ENCODE data around the gene RECK.
"Not testable (repeated sequence)": the region's sequence is repeated elsewhere in the genome, so short reads cannot be mapped to it uniquely, and the experiment has no call there.

RECK gene

DNA sequence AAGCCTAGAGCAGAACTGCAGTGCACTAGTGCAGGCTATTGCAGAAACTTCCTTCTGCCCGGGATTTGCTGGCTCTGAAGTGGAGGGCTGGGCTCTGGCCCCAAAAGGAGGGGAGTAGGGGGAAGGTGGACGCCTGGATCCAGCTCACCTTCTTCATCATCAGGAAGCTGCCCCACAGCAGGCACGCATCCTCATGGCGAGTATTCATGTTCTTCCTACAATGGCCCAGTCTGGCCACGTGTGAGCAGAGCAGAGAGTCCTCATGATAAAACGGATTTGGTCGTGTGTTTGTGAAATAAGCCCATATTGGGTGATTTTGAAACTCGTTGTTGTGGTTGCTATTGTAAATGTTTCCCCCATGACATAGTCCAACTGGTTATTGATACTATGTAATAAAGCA, 91.6 kb downstream of the RECK start:
- Mint-ChIP-seq H3K4me3 (no peak overlapping the region), H3K9me3 (no peaks in the 10 kb centered on the region), H3K4me1 (ENCODE audit: low read depth) (peaks cover 14% of the 10 kb centered on the region), H3K36me3 (ENCODE audit: low read depth) (no peaks in the 10 kb centered on the region), H3K27ac (no peak overlapping the region), H3K27me3 (no peaks in the 10 kb centered on the region)

GRCh38 chr9:36129139-36129538, 92.4 kb downstream of the RECK start:
- no peaks in the 10 kb centered on the region for H3K36me3 Mint-ChIP-seq (ENCODE audit: low read depth)
- no peaks in the 10 kb centered on the region for H3K9me3 Mint-ChIP-seq
- H3K4me3 Mint-ChIP-seq, result no peak overlapping the region
- no peak overlapping the region for H3K27ac Mint-ChIP-seq
- H3K4me1 Mint-ChIP-seq (ENCODE audit: low read depth), result peaks cover 14% of the 10 kb centered on the region
- H3K27me3 Mint-ChIP-seq, result no peaks in the 10 kb centered on the region

- H3K27me3 Mint-ChIP-seq; H3K27ac Mint-ChIP-seq; H3K9me3 Mint-ChIP-seq; H3K4me3 Mint-ChIP-seq; H3K36me3 Mint-ChIP-seq (ENCODE audit: low read depth); H3K4me1 Mint-ChIP-seq (ENCODE audit: low read depth): not testable (repeated sequence)
These were observed 95.0 kb downstream of the RECK start for GRCh38 chr9:36131666-36132065.

- Mint-ChIP-seq H3K9me3 (no peaks in the 10 kb centered on the region), H3K36me3 (ENCODE audit: low read depth) (no peaks in the 10 kb centered on the region), H3K4me3 (no peak overlapping the region), H3K27me3 (no peaks in the 10 kb centered on the region), H3K4me1 (ENCODE audit: low read depth) (peaks cover 11% of the 10 kb centered on the region), H3K27ac (no peak overlapping the region)
These were observed 95.4 kb downstream of the RECK start for GRCh38 chr9:36132086-36132485.

- H3K27ac Mint-ChIP-seq, result no peak overlapping the region
- peak overlapping the region; percentile 71 for H3K4me3 Mint-ChIP-seq
- no peaks in the 10 kb centered on the region for H3K36me3 Mint-ChIP-seq (ENCODE audit: low read depth)
- no peaks in the 10 kb centered on the region for H3K27me3 Mint-ChIP-seq
- no peaks in the 10 kb centered on the region for H3K9me3 Mint-ChIP-seq
- H3K4me1 Mint-ChIP-seq (ENCODE audit: low read depth), result peaks cover 31% of the 10 kb centered on the region
These were observed 98.2 kb downstream of the RECK start for GRCh38 chr9:36134761-36135505.

DNA sequence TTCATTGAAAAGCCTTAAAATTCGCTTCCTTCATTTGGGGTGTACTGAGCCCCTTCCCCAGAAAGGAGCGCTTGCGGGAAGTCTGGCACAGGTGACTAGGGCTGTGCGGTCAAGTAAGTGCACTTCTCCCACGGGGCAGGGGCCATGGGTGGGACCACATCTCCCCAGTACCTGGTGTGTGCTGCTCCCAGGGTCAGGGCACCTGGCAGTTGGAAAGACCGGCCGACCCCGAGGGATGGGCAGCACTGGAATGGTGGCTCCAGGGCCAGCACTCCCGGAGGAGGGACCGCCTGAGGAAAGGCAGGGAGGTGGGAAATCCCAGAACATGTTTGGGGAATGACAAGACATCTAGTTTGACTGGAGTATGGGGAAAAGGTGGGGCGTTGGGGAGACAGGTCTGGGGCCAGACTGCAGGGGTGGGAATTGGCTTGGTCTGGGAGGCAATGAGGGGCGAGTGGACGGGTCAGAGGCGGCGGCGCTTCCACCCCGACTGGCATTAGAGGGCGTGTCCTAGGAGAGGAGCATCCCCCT, 99.1 kb downstream of the RECK start:
- Mint-ChIP-seq H3K9me3 (no peaks in the 10 kb centered on the region), H3K36me3 (ENCODE audit: low read depth) (no peaks in the 10 kb centered on the region), H3K4me1 (ENCODE audit: low read depth) (peaks cover 39% of the 10 kb centered on the region), H3K27ac (peak overlapping the region; percentile 65), H3K4me3 (peak overlapping the region; percentile 71), H3K27me3 (no peaks in the 10 kb centered on the region)

GRCh38 chr9:36136272-36136893, 99.7 kb downstream of the RECK start, which contains the start of gene GLIPR2:
Gene GLIPR2, plus strand, starts transcription at chr9:36136733. Its CDS starts 46 bp downstream, at chr9:36136779.
- H3K9me3 Mint-ChIP-seq, result no peaks in the 10 kb centered on the region
- H3K4me1 Mint-ChIP-seq (ENCODE audit: low read depth), result peaks cover 45% of the 10 kb centered on the region
- H3K36me3 Mint-ChIP-seq (ENCODE audit: low read depth), result no peaks in the 10 kb centered on the region
- no peaks in the 10 kb centered on the region for H3K27me3 Mint-ChIP-seq
- peak within 1 kb of the TSS; percentile 90 for H3K4me3 Mint-ChIP-seq
- H3K27ac Mint-ChIP-seq, result peak within 1 kb of the TSS; percentile 78

DNA sequence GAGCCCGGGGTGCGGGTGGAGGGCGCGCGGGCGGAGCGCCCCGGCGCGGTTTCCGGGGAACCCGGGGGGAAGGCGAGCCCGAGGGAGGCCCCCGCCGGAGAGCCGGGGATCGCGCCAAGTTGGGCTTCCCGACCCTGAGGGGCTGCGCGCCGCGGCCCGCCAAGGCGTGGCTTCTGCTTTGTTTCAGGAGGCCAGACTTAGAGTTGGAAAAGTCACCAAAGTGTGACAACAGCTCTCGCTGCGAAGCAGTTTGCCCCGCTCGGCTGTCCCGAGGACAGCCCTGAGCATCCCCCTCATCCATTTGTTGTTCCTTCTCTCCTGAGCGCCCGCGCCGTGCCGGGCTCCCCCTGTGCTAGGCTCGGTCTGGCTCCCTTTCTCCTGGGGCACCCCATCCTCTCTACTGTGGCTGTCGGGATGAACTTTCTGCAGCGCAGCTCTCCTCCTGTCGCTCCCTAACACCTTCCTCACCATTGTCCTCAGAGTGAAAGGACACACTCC, 100.2 kb downstream of the RECK start:
- H3K27me3 Mint-ChIP-seq, result no peaks in the 10 kb centered on the region
- peaks cover 51% of the 10 kb centered on the region for H3K4me1 Mint-ChIP-seq (ENCODE audit: low read depth)
- peak overlapping the region; percentile 90 for H3K4me3 Mint-ChIP-seq
- H3K36me3 Mint-ChIP-seq (ENCODE audit: low read depth), result no peaks in the 10 kb centered on the region
- H3K27ac Mint-ChIP-seq, result peak overlapping the region; percentile 78
- H3K9me3 Mint-ChIP-seq, result no peaks in the 10 kb centered on the region

- peak overlapping the region; percentile 78 for H3K27ac Mint-ChIP-seq
- no peaks in the 10 kb centered on the region for H3K27me3 Mint-ChIP-seq
- H3K4me1 Mint-ChIP-seq (ENCODE audit: low read depth), result peaks cover 56% of the 10 kb centered on the region
- H3K36me3 Mint-ChIP-seq (ENCODE audit: low read depth), result no peaks in the 10 kb centered on the region
- no peaks in the 10 kb centered on the region for H3K9me3 Mint-ChIP-seq
- peak overlapping the region; percentile 90 for H3K4me3 Mint-ChIP-seq
These were observed 100.8 kb downstream of the RECK start for GRCh38 chr9:36137392-36138004.

- no peak overlapping the region for H3K27ac Mint-ChIP-seq
These were observed 101.8 kb downstream of the RECK start for GRCh38 chr9:36138496-36138895.

DNA sequence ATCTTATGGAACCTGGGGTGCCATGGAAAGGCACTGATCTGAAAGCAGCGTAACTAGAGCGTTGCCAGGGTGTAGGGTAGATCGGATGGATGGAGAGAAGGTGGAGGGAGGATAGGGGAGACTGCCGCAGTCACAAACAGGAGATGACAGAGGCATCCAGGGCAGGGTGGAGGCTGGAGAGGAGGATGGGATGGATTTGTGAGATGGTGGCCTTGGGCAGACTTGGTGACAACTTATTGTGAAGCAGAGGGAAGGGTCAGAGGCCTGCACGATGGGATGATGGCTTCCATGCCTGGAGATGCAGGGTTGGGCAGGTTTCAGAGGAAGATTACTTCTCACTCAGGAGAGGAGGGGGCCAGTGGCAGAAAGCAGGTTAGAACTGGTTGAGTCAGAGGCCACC, 102.2 kb downstream of the RECK start:
- Mint-ChIP-seq H3K4me1 (ENCODE audit: low read depth) (peaks cover 70% of the 10 kb centered on the region), H3K36me3 (ENCODE audit: low read depth) (no peaks in the 10 kb centered on the region), H3K27me3 (no peaks in the 10 kb centered on the region), H3K27ac (peak overlapping the region; percentile 42), H3K9me3 (no peaks in the 10 kb centered on the region), H3K4me3 (no peak overlapping the region)

More at GRCh38 chr9:36138496-36138895, 101.8 kb downstream of the RECK start:
- H3K4me1 Mint-ChIP-seq (ENCODE audit: low read depth), result peaks cover 66% of the 10 kb centered on the region
- H3K36me3 Mint-ChIP-seq (ENCODE audit: low read depth), result no peaks in the 10 kb centered on the region
- no peak overlapping the region for H3K4me3 Mint-ChIP-seq
- no peaks in the 10 kb centered on the region for H3K27me3 Mint-ChIP-seq
- no peaks in the 10 kb centered on the region for H3K9me3 Mint-ChIP-seq

- Mint-ChIP-seq H3K9me3 (peaks cover 2% of the 10 kb centered on the region), H3K4me1 (ENCODE audit: low read depth) (peaks cover 85% of the 10 kb centered on the region), H3K27me3 (no peaks in the 10 kb centered on the region), H3K27ac (peak overlapping the region; percentile 63), H3K4me3 (peak overlapping the region; percentile 54), H3K36me3 (ENCODE audit: low read depth) (peaks cover 7% of the 10 kb centered on the region)
These were observed 103.7 kb downstream of the RECK start for GRCh38 chr9:36140086-36141084.

GRCh38 chr9:36141288-36141687, 104.6 kb downstream of the RECK start:
- H3K4me1 Mint-ChIP-seq (ENCODE audit: low read depth), result peaks cover 94% of the 10 kb centered on the region
- H3K9me3 Mint-ChIP-seq, result peaks cover 11% of the 10 kb centered on the region
- peak overlapping the region; percentile 47 for H3K27ac Mint-ChIP-seq
- H3K36me3 Mint-ChIP-seq (ENCODE audit: low read depth), result peaks cover 16% of the 10 kb centered on the region
- H3K27me3 Mint-ChIP-seq, result no peaks in the 10 kb centered on the region
- peak overlapping the region; percentile 54 for H3K4me3 Mint-ChIP-seq

- peak overlapping the region; percentile 74 for H3K27ac Mint-ChIP-seq
- H3K9me3 Mint-ChIP-seq, result peaks cover 13% of the 10 kb centered on the region
- peaks cover 96% of the 10 kb centered on the region for H3K4me1 Mint-ChIP-seq (ENCODE audit: low read depth)
- no peak overlapping the region for H3K4me3 Mint-ChIP-seq
- H3K36me3 Mint-ChIP-seq (ENCODE audit: low read depth), result peaks cover 18% of the 10 kb centered on the region
- H3K27me3 Mint-ChIP-seq, result no peaks in the 10 kb centered on the region
These were observed 105.0 kb downstream of the RECK start for GRCh38 chr9:36141761-36142160.
